ENCODE results near the gene GPR89B. TPM values are rescaled to one million over a fixed set of nuclear protein-coding genes. Genes with fewer than 3 reads are reported as not detected.

Gene GPR89B
- total and polyA plus RNA-seq, 2 of the 8 experiments (the other 6 are each of a cell fraction or from before 2014, with no cell fraction given) = 19.5 to 32.5 TPM

DNA sequence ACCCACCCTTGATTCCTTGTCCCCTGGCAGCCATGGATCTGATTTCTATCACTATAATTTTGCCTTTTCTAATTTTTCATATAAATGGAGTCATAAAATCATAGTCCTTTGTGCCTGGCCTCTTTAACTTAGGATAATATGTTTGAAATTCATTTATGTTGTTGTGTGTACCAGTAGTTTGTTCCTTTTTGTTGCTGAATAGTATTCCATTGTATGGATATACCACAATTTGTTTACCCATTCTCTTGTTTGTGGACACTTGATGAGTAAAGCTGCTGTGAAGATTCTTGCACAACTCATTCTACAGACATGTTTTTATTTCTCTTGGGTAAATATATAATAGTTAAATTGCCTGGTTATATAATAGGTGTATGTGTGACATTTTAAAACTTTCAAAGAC is 48.3 kb upstream of the GPR89B start:
- no peak overlapping the region for H3K4ac ChIP-seq (replicated peaks; ENCODE audit: insufficient read length, low read depth, low read length)
- no peak overlapping the region for H2BK20ac ChIP-seq (ENCODE audit: low read length)
- H2BK5ac ChIP-seq (ENCODE audit: low read depth, low read length) = no peak overlapping the region
- H2BK15ac ChIP-seq (ENCODE audit: low read length) = no peak overlapping the region
- H4K8ac ChIP-seq (ENCODE audit: extremely low read depth, insufficient read depth, low read length) = no peak overlapping the region
- H3K27ac ChIP-seq (ENCODE audit: low read depth, low read length) = no peak overlapping the region
- no peak overlapping the region for H2AK5ac ChIP-seq (ENCODE audit: low read depth, low read length)
- H4K91ac ChIP-seq (replicated peaks; ENCODE audit: insufficient read length, low read length) = no peak overlapping the region
- no peaks in the 10 kb centered on the region; the same call in 1 of the 2 replicates for H3K23me2 ChIP-seq (ENCODE audit: low read depth, low read length)
- H3K23ac ChIP-seq (ENCODE audit: insufficient read length) = no peak overlapping the region
- no peak overlapping the region for H2AFZ ChIP-seq (ENCODE audit: low read length)
- ChIA-PET POLR2A (ENCODE audit: partially characterized antibody) (no interaction called here), CTCF (ENCODE audit: partially characterized antibody) (no interaction called here)
- H2BK120ac ChIP-seq (replicated peaks; ENCODE audit: low read depth, low read length) = no peak overlapping the region
- no peaks in the 10 kb centered on the region; a peak in 1 of 7 replicates for H3K27me3 ChIP-seq (replicated peaks in 1 of 4; ENCODE audit: control insufficient read depth in 3 of 4, extremely low read depth in 1 of 4, insufficient read depth in 3 of 4, low read length in 3 of 4)
- H4K20me1 ChIP-seq (replicated peaks in 1 of 2; ENCODE audit: control insufficient read depth in 1 of 2, insufficient read depth in 2 of 2, low read length in 2 of 2) = no peaks in the 10 kb centered on the region
- H3K4me1 ChIP-seq (replicated peaks in 1 of 4; ENCODE audit: control insufficient read depth in 3 of 4, insufficient read depth in 4 of 4, low read length in 3 of 4) = no peaks in the 10 kb centered on the region
- no peak overlapping the region for H3K56ac ChIP-seq (replicated peaks; ENCODE audit: insufficient read length, low read depth, low read length)
- no peaks in the 10 kb centered on the region for H3K79me2 ChIP-seq (ENCODE audit: control insufficient read depth in 1 of 2, insufficient read depth in 2 of 2, low read length in 2 of 2)
- peak; percentile 70 for TF ChIP-seq KDM1A (IDR thresholded peaks at IDR 0.05; ENCODE audit: borderline replicate concordance, low read length)
- no peak for TF ChIP-seq JUN (IDR thresholded peaks at IDR 0.05; ENCODE audit: low read depth, low read length)
- no peak overlapping the region for H3K18ac ChIP-seq (ENCODE audit: extremely low read depth, low read length)
- no peaks in the 10 kb centered on the region for H3K79me1 ChIP-seq (ENCODE audit: low read depth, low read length)
- no peak overlapping the region for H3K4me2 ChIP-seq (ENCODE audit: insufficient read depth in 1 of 2, low read depth in 2 of 2, low read length in 2 of 2)
- peaks cover 0 to 7% of the 10 kb centered on the region in 2 experiments; a peak in 2 of 4 replicates for H3K9me3 ChIP-seq (ENCODE audit: insufficient read depth in 2 of 2, low read depth in 1 of 2, low read length in 1 of 2)
- H3K14ac ChIP-seq (ENCODE audit: insufficient read length) = no peak overlapping the region
- no peak overlapping the region for H3K9ac ChIP-seq (replicated peaks in 1 of 4; ENCODE audit: extremely low read depth in 1 of 4, low read depth in 3 of 4, low read length in 3 of 4)
- H3K36me3 ChIP-seq (ENCODE audit: control insufficient read depth in 2 of 4, insufficient read depth in 4 of 4, low read length in 3 of 4) = no peaks in the 10 kb centered on the region
- H3K4me3 ChIP-seq (ENCODE audit: extremely low read depth in 1 of 4, insufficient read depth in 2 of 4, low read depth in 3 of 4, low read length in 4 of 4) = no peak overlapping the region
- DNase-seq (ENCODE audit: low read depth in 1 of 2, low spot score in 2 of 2) (no peak), FAIRE-seq (peak; percentile 57)
- no peak overlapping the region for H2BK12ac ChIP-seq (ENCODE audit: low read depth, low read length)
- H4K5ac ChIP-seq (ENCODE audit: insufficient read length, low read depth, low read length) = no peak overlapping the region
